HepG2 (cell line): ENCODE measurements around the gene OASL. TPM values are rescaled to one million over a fixed set of nuclear protein-coding genes. Genes with fewer than 3 reads are reported as not detected.

ENCODE experiments used
- ATF2 ChIP-seq: sonication (generic); formaldehyde crosslinking; IDR thresholded peaks from 2 replicates; pipeline ENCODE4 v1.4.0; 2020; ENCODE audit warnings: missing genetic modification reagents
- DPF2 ChIP-seq: sonication (generic); formaldehyde crosslinking; IDR thresholded peaks from 2 replicates; pipeline ENCODE4 v1.4.0; 2020; ENCODE audit warnings: mild to moderate bottlenecking, low read depth, missing genetic modification reagents, borderline replicate concordance
- ELF1 ChIP-seq: sonication (generic); formaldehyde crosslinking; IDR thresholded peaks from 2 replicates; pipeline ENCODE4 v1.4.0; 2020; ENCODE audit warnings: missing genetic modification reagents
- MATR3 ChIP-seq: sonication (generic); formaldehyde crosslinking; IDR thresholded peaks from 2 replicates; pipeline ENCODE4 v1.4.0; 2020; ENCODE audit warnings: missing genetic modification reagents
- MTF1 ChIP-seq: sonication (generic); formaldehyde crosslinking; IDR thresholded peaks from 2 replicates; pipeline ENCODE4 v1.5.0; 2020; ENCODE audit warnings: missing genetic modification reagents
- NCOR1 ChIP-seq: fragments of 200-600 bp; sonication (generic); IDR thresholded peaks from 2 replicates; pipeline ENCODE4 v1.7.0; 2017; ENCODE audit warnings: antibody characterized with exemption, low read length, borderline replicate concordance
- NFIC ChIP-seq: IDR thresholded peaks from 2 replicates; pipeline ENCODE4 v1.6.1; 2012; ENCODE audit warnings: mild to moderate bottlenecking, low read length, inconsistent platforms
- PRDM10 ChIP-seq: sonication (generic); formaldehyde crosslinking; IDR thresholded peaks from 2 replicates; pipeline ENCODE4 v1.4.0; 2020; ENCODE audit warnings: low read depth, missing genetic modification reagents
- RFX1 ChIP-seq: fragments of 450-650 bp; IDR thresholded peaks from 2 replicates; pipeline ENCODE4 v1.6.1; 2017
- STAG1 ChIP-seq: sonication (generic); formaldehyde crosslinking; IDR thresholded peaks from 2 replicates; pipeline ENCODE4 v1.4.0; 2020; ENCODE audit warnings: missing genetic modification reagents
- THYN1 ChIP-seq: sonication (generic); formaldehyde crosslinking; IDR thresholded peaks from 2 replicates; pipeline ENCODE4 v1.8.1; 2023; ENCODE audit warnings: low read depth, mild to moderate bottlenecking, moderate library complexity, missing genetic modification reagents, borderline replicate concordance
- ZBTB43 ChIP-seq: sonication (generic); formaldehyde crosslinking; conservative IDR thresholded peaks from 2 replicates; pipeline ENCODE4 v1.4.0; 2020; ENCODE audit warnings: missing genetic modification reagents
- ZBTB46 ChIP-seq: sonication (generic); formaldehyde crosslinking; IDR thresholded peaks from 2 replicates; pipeline ENCODE4 v1.4.0; 2020; ENCODE audit warnings: mild to moderate bottlenecking, missing genetic modification reagents, borderline replicate concordance
- ZFP36L2 ChIP-seq: sonication (generic); formaldehyde crosslinking; IDR thresholded peaks from 2 replicates; pipeline ENCODE4 v1.4.0; 2020; ENCODE audit warnings: missing genetic modification reagents
- ZNF34 ChIP-seq: sonication (generic); formaldehyde crosslinking; IDR thresholded peaks from 2 replicates; pipeline ENCODE4 v1.4.0; 2020; ENCODE audit warnings: mild to moderate bottlenecking, missing genetic modification reagents, borderline replicate concordance
- ZNF430 ChIP-seq: sonication (generic); formaldehyde crosslinking; IDR thresholded peaks from 2 replicates; pipeline ENCODE4 v1.9.0; 2021; ENCODE audit warnings: mild to moderate bottlenecking, missing genetic modification reagents
- ZNF501 ChIP-seq: sonication (generic); formaldehyde crosslinking; IDR thresholded peaks from 2 replicates; pipeline ENCODE4 v1.5.1; 2020; ENCODE audit warnings: mild to moderate bottlenecking, moderate library complexity, missing genetic modification reagents
- ZNF556 ChIP-seq: sonication (generic); formaldehyde crosslinking; IDR thresholded peaks from 2 replicates; pipeline ENCODE4 v1.4.0; 2020; ENCODE audit warnings: mild to moderate bottlenecking, missing genetic modification reagents, borderline replicate concordance
- ZNF670 ChIP-seq: sonication (generic); formaldehyde crosslinking; IDR thresholded peaks from 2 replicates; pipeline ENCODE4 v1.8.0; 2022; ENCODE audit warnings: mild to moderate bottlenecking, missing genetic modification reagents, borderline replicate concordance
- ZNF713 ChIP-seq: sonication (generic); formaldehyde crosslinking; IDR thresholded peaks from 2 replicates; pipeline ENCODE4 v1.4.0; 2020; ENCODE audit warnings: mild to moderate bottlenecking, missing genetic modification reagents
- ZNF740 ChIP-seq: sonication (generic); formaldehyde crosslinking; IDR thresholded peaks from 2 replicates; pipeline ENCODE4 v1.4.0; 2020; ENCODE audit warnings: missing genetic modification reagents
- ZNF816 ChIP-seq: sonication (generic); formaldehyde crosslinking; IDR thresholded peaks from 2 replicates; pipeline ENCODE4 v1.8.0; 2022; ENCODE audit warnings: missing genetic modification reagents, mild to moderate bottlenecking, borderline replicate concordance
- polyA plus RNA-seq, 8 experiments: library from polyadenylated mRNA; depleted of rRNA in 3 of 8; stranded (reverse) in 7 of 8; unstranded in 1 of 8; fragments of >200 nt; fragmentation: Illumina TruSeq in 4 of 8; extraction: Trizol in 4 of 8; gene quantifications; 2 replicates each; pipeline versions ENCODE4 v1.2.1 to v1.2.3, GENCODE V29; 2011 to 2016; ENCODE audit warnings: low read depth in 4 of 8, missing spikeins in 1 of 8, mixed read lengths in 1 of 8; ENCODE audit not compliant: insufficient read depth in 1 of 8
- total RNA-seq, 5 experiments: library from RNA; depleted of rRNA; stranded (reverse); fragments of >200 nt; fragmentation: Illumina TruSeq; extraction: Trizol; gene quantifications; 2 replicates each; pipeline ENCODE4 v1.2.3, GENCODE V29; 2016; ENCODE audit warnings: low read depth in 1 of 5

Gene OASL
- total and polyA plus RNA-seq, 2 of the 13 experiments (the other 11 are each of a cell fraction or from before 2014, with no cell fraction given), result 0.11 to 0.22 TPM

GRCh38 chr12:121025442-121026226 lies 13.4 kb downstream of the OASL start (continued):
- TF ChIP-seq RFX1 (no peak), DPF2 (peak; percentile 74; the same call in 1 of the 2 replicates), ZNF740 (CRISPR knock-in tag) (no peak), ZNF34 (CRISPR knock-in tag) (no peak), ZNF501 (CRISPR knock-in tag) (peak; percentile 54; the same call in 1 of the 2 replicates), STAG1 (CRISPR knock-in tag) (no peak), MATR3 (CRISPR knock-in tag) (no peak), ZNF713 (CRISPR knock-in tag) (no peak), ZNF816 (CRISPR knock-in tag) (no peak; the same call in 1 of the 2 replicates), THYN1 (no peak), ELF1 (CRISPR knock-in tag) (no peak), PRDM10 (CRISPR knock-in tag) (no peak), ZNF556 (CRISPR knock-in tag) (no peak), ZBTB46 (CRISPR knock-in tag) (no peak), ATF2 (no peak), ZBTB43 (CRISPR knock-in tag) (no peak), ZNF670 (0 out of 2 replicates have a peak, but pooled peaks have one; percentile 62), ZFP36L2 (CRISPR knock-in tag) (no peak), ZNF430 (CRISPR knock-in tag) (no peak), NFIC (no peak), MTF1 (CRISPR knock-in tag) (no peak), NCOR1 (peak; percentile 77)
